HG03342 (cell line): Measurements from ENCODE around the gene COG5.
"Not testable (repeated sequence)": the region's sequence is repeated elsewhere in the genome, so short reads cannot be mapped to it uniquely, and the experiment has no call there.

Experiments used
- ATAC-seq: cut with Tn5 transposase; IDR thresholded peaks from one replicate; pipeline ENCODE4 v1.9.1; 2021; ENCODE audit warnings: mild to moderate bottlenecking, moderate library complexity; ENCODE audit not compliant: unreplicated experiment

Gene COG5

GRCh38 chr7:107580716-107581383 is 17.1 kb upstream of the COG5 start:
- ATAC-seq: no peak

DNA sequence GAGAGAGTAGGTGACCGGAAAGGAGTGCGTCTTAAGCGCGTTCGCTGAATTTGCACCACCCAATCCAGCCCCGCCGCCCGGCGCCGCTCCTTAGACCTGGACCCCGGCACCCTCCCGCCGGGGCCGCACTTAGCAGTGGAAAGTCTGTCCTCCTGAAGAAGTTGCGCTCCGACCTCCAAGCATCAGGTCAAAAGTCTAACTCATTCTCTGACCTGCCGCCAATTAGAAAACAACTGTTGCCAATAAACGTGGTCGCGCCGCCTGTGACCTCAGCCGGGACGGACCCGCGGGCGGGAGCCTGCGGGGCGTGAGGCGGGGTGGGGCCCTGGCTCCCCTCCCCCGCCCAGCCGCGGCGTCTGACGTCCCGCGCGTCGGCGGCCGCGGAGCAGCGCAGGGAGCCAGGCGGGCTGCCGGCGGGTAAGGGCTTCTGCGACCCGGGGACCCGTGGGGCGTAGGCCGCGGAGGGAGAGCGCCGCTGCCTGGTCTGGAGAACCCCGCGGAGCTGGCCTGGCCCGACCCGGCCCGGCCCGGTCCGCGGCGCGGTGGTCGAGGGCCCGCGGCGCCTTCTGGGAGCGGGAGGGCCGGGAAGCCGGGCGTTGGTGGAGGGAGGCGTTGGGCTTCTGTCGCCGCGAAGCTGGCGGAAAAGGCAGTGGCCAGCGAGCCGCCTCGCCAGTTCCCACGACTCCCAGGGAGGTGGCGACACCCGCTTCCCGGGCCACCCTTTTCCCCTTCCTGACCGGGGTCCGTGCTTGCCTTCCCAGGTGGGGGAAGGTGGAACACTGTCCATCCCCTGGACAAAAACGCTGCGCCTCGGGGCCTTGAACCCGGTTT is 16.4 kb upstream of the COG5 start, which contains the start of gene BCAP29:
TSS of gene BCAP29 (plus strand) at position 362 of the 831 bp plus-strand sequence. CDS start 527 bp downstream, outside the sequence.
- ATAC-seq: peak; percentile 91

GRCh38 chr7:107579554-107579884 is 15.8 kb upstream of the COG5 start:
- peak; percentile 11 for ATAC-seq

DNA sequence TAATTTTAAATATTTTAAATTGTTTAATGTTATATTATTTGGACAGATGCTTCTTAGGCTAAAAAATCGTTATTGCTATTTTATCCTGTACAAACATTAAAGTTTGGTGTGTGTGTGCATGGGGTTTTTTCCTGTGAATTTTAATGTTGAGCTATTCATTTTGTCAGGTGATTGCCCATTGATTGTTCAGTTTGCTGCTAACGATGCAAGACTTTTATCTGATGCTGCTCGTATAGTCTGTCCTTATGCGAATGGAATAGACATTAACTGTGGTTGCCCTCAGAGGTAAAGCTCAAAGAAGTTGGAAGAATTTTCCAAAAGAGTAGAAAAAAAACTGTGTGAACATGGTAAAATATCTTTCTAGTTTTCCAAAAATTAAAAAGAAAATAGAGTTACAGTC is 9.8 kb upstream of the COG5 start:
- ATAC-seq: no peak

- ATAC-seq: no peak
These were observed 6.6 kb upstream of the COG5 start for GRCh38 chr7:107570298-107570697.

DNA sequence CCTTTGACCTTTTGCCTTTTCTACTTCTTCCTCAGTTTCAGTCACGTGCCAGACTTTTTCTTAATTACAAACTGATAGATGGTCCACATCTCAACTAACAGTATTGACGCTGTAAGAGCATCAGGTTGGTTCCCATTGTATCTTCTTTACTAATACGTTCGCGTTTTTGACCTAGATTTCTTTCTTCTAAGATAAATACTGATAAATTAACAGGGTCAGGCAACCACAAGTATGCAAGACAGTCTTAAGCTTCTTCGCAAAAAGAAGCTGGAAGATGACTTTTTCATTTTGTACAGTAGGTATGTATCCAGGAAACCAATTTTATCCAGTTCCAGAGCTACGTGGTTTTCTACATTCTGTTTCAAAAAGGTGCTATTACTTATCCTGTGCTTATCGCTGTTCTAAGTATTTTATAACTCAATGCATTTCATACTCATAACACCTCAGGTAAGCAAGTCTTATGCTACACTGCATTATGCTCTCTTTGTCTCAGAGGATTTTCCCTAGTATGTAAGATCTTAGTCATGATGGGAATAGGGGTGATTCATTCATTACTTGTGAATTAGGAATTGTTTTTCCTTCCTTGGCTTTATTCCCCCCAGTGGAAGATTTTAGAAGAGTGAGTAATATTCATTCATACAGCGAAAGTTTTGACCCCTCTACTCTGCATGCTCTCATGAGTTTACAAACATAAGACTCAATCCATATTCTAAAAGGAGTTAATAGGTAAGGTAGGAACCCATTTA is 1.0 kb upstream of the COG5 start:
- ATAC-seq: no peak

DNA sequence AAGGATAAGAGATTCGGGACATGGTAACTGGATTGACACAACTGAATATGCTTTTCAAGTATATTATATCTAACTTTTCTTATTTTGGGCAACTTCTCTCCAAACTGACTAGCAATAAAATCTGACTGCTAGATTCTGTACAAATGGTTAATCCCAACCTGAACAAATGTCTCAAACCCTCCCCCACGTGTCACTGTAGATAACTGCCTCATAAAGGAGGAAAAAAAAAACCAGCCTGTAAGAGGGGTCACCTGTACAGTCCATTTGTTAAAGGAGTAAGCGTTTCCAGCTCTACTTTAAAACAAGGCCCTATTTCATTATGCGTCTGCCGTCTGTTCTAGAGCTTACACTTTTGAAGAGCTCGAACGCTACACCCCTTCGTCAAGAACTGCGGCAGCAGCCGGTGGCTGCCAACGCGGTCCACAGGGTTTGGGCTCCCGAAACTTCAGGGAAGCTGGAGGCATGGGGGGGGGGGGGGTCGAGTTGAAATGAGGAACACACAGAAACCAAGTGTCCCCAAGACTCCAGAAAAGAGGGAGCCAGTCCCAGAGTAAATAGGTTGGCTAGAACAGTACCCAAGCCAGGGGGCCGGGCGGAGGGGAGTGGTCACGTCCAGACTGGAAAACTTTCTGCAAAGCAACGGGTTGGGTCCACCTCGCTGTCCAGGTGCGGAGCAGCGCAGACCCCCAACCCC is 492 bp downstream of the COG5 start:
- ATAC-seq: peak; percentile 52

GRCh38 chr7:107560898-107561516 is 2.7 kb downstream of the COG5 start:
- ATAC-seq: no peak

- ATAC-seq: no peak
These were observed 3.9 kb downstream of the COG5 start for GRCh38 chr7:107559864-107560263.

DNA sequence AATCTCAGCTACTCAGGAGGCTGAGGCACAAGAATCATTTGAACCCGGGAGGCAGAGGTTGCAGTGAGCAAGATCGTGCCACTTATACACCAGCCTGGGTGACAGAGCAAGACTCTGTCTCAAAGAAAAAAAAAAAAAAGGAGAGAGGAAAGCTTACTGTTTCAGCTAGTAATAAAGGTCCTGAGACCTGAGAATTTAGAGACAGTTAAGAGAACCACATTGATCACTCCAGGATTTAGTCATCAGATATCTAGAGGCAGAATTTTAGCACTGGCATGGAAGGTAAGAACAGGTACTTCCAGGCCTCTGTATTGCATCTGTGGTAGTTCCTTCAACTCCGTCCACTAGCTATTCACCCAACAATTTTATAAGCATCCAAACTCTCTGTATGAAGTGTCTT is 7.8 kb downstream of the COG5 start:
- no peak for ATAC-seq

- ATAC-seq: no peak
These were observed 11.8 kb downstream of the COG5 start for GRCh38 chr7:107551936-107552335.

GRCh38 chr7:107544848-107545591 is 18.7 kb downstream of the COG5 start:
- no peak for ATAC-seq

DNA sequence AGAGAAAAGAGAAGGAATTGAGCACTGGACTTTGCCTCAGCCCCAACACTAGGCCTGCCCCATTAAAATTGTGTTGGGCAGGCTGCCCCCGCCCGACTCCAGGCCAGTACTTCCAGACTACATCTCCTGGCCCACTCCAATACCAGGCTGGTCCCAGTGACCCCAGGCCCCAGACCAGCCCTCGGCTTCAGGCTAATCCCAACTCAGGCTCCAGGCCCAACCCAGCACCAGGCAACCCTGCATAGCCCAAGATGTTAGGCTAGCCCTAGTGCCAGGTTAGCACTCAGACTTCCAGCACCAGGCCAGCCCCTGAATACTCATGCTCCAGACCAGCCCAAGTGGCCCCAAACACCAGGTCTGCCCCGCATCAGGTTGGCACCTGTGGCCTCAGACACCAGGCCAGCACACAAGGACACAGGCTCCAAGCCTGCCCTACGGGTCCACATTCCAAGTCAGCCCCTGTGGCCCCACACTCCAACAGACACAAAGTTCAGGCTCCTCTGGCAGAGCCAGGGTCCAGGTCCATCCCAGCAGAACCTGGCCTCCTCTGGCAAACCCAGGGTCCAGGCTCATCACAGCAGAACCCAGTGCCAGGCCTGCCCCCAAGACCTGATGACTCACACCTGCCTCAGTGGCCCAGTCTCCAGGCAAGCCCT is 20.3 kb downstream of the COG5 start:
- no peak for ATAC-seq

DNA sequence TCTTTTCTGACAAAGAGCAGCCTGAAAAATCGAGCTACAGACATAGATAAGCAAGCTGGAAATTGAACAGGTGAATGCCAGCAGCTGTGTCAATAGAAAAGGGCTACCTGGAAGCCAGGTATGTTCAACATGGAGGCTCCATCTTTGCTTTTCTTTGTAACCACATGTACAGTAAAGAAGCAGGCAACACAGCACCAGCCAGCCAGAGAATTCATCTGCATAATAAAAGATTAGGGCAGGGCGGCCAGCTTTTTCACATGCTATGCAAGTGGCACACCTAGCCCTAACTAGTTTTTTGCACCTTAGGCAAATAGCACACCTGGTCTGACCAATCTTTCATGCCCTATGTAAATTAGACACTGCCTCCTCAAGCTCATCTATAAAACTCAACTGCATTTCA is 25.7 kb downstream of the COG5 start:
- ATAC-seq: no peak

GRCh38 chr7:107537228-107537627 is 26.5 kb downstream of the COG5 start:
- not testable (repeated sequence) for ATAC-seq

DNA sequence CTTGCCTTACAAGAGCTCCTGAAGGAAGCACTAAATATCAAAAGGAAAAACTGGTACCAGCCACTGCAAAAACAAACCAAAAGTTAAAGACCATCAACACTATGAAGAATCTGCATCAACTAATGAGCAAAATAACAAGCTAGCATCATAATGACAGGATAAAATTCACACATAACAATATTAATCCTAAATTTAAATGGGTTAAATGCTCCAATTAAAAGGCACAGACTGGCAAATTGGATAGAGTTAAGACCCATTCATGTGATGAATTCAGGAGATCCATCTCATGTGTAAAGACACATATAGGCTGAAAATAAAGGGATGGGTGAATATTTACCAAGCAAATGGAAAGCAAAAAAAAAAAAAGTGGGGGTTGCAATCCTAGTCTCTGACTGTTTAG is 29.6 kb downstream of the COG5 start:
- ATAC-seq: no peak

- no peak for ATAC-seq
These were observed 33.0 kb downstream of the COG5 start for GRCh38 chr7:107530751-107531150.

GRCh38 chr7:107528461-107528860 is 35.3 kb downstream of the COG5 start:
- no peak for ATAC-seq

DNA sequence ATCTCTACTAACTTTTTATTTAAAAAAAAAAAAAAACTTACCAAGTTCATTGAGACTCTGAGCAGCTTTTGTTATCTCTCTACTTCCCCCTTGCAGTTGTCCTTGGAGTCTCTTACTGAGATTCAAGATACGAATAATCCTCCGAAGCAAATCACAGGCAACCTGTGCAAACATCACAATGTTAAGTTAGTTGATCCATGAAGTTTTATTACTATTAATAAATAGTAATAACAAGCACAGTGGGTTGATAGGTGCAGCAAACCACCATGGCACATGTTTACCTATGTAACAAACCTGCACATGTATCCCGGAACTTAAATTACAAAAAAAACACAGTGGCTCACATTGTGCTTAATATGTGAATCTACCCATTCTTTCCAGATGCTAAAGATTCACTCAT is 36.5 kb downstream of the COG5 start:
- no peak for ATAC-seq
